MM.1S (cell line): ENCODE results near the gene SNX8.
"Not testable (repeated sequence)": the region's sequence is repeated elsewhere in the genome, so short reads cannot be mapped to it uniquely, and the experiment has no call there.

Experiments used
- DNase-seq: peaks from one replicate; pipeline ENCODE4 v3.0.0-alpha.2; 2015
- H2AFZ ChIP-seq: fragments of 300-600 bp; sonication (generic); 2 replicates; pipeline ENCODE4 v1.6.0; 2016; ENCODE audit warnings: antibody characterized with exemption, low read length
- H3F3A ChIP-seq: fragments of 300-600 bp; sonication (generic); 2 replicates; pipeline ENCODE4 v1.6.1; 2016; ENCODE audit warnings: mild to moderate bottlenecking, antibody characterized with exemption, low read length, moderate library complexity, mixed read lengths; ENCODE audit not compliant: insufficient read depth
- H3K27ac ChIP-seq: fragments of 300-600 bp; sonication (generic); 2 replicates; pipeline ENCODE4 v1.5.1; 2016; ENCODE audit warnings: mild to moderate bottlenecking, low read length
- H3K27me3 ChIP-seq: fragments of 300-600 bp; sonication (generic); replicated peaks from 2 replicates; pipeline ENCODE4 v1.6.0; 2016; ENCODE audit warnings: low read length; ENCODE audit not compliant: insufficient read depth
- H3K36me3 ChIP-seq: fragments of 300-600 bp; sonication (generic); replicated peaks from 2 replicates; pipeline ENCODE4 v1.6.1; 2016; ENCODE audit warnings: mild to moderate bottlenecking, low read length, mixed read lengths; ENCODE audit not compliant: insufficient read depth
- H3K4me1 ChIP-seq: fragments of 300-600 bp; sonication (generic); 2 replicates; pipeline ENCODE4 v1.6.1; 2016; ENCODE audit warnings: low read length, mixed read lengths
- H3K4me2 ChIP-seq: fragments of 300-600 bp; sonication (generic); 2 replicates; pipeline ENCODE4 v1.6.0; 2016; ENCODE audit warnings: low read depth, low read length
- H3K4me3 ChIP-seq: fragments of 300-600 bp; sonication (generic); 2 replicates; pipeline ENCODE4 v1.5.1; 2016; ENCODE audit warnings: low read length, mixed read lengths
- H3K79me2 ChIP-seq: fragments of 300-600 bp; sonication (generic); 2 replicates; pipeline ENCODE4 v1.6.1; 2016; ENCODE audit warnings: mixed run types, low read length, mixed read lengths
- H3K9ac ChIP-seq: fragments of 300-600 bp; sonication (generic); 2 replicates; pipeline ENCODE4 v1.6.1; 2016; ENCODE audit warnings: low read length, mixed read lengths
- H3K9me2 ChIP-seq: fragments of 300-600 bp; sonication (generic); replicated peaks from 2 replicates; pipeline ENCODE4 v1.6.1; 2016; ENCODE audit warnings: mild to moderate bottlenecking, low read length, mixed read lengths; ENCODE audit not compliant: insufficient read depth
- H3K9me3 ChIP-seq: fragments of 300-600 bp; sonication (generic); replicated peaks from 2 replicates; pipeline ENCODE4 v1.6.1; 2016; ENCODE audit warnings: mild to moderate bottlenecking, low read length, mixed read lengths; ENCODE audit not compliant: insufficient read depth
- H4K20me1 ChIP-seq: fragments of 300-600 bp; sonication (generic); 2 replicates; pipeline ENCODE4 v1.6.1; 2016; ENCODE audit warnings: mild to moderate bottlenecking, low read length, moderate library complexity, mixed read lengths; ENCODE audit not compliant: insufficient read depth
- CTCF ChIP-seq: fragments of 300-600 bp; sonication (generic); IDR thresholded peaks from 2 replicates; pipeline ENCODE4 v1.5.1; 2016; ENCODE audit warnings: antibody characterized with exemption, low read length, mixed read lengths
- EZH2 ChIP-seq: fragments of 300-600 bp; sonication (generic); optimal IDR thresholded peaks from 2 replicates; pipeline ENCODE3; 2017; ENCODE audit warnings: low read depth, mild to moderate bottlenecking, antibody characterized with exemption, low read length, mixed read lengths
- EZH2phosphoT487 ChIP-seq: fragments of 300-600 bp; sonication (generic); IDR thresholded peaks from 2 replicates; pipeline ENCODE4 v1.6.1; 2018; ENCODE audit warnings: antibody characterized with exemption, low read length

Gene SNX8

GRCh38 chr7:2350861-2351260 is 36.6 kb upstream of the SNX8 start:
- no peaks in the 10 kb centered on the region for H3K9me2 ChIP-seq
- H3K36me3 ChIP-seq: no peaks in the 10 kb centered on the region
- H3K4me3 ChIP-seq: no peak overlapping the region
- peaks cover 10% of the 10 kb centered on the region for H3K79me2 ChIP-seq
- H3K4me2 ChIP-seq: no peak overlapping the region
- no peak overlapping the region for H2AFZ ChIP-seq
- no peaks in the 10 kb centered on the region for H3K9me3 ChIP-seq
- DNase-seq: no peak
- H3F3A ChIP-seq: peaks cover 2% of the 10 kb centered on the region
- no peak overlapping the region for H3K27ac ChIP-seq
- no peaks in the 10 kb centered on the region for H4K20me1 ChIP-seq
- peaks cover 5% of the 10 kb centered on the region; the same call in 1 of the 2 replicates for H3K4me1 ChIP-seq
- no peaks in the 10 kb centered on the region for H3K27me3 ChIP-seq
- no peak for TF ChIP-seq EZH2
- TF ChIP-seq CTCF: no peak
- TF ChIP-seq EZH2phosphoT487: no peak
- H3K9ac ChIP-seq: no peak overlapping the region

DNA sequence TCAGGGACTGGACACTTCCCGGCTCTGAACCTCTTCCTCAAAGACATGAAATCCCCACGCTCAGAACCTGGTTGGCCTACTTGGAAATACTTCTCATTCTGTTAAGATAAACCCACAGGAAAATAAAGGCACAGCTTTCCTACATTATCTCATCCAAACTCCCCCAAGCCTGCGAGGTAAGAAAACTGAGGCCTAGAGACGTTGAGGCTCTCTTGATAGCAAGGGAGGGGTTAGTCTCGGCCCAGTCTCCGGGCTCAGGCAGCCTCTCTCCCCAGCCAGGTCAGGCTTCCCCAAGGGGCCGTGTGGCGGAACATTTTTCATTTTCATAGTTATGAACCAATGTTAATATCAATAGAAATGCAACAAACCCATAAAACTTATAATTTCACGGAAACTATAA is 35.8 kb upstream of the SNX8 start:
- no peaks in the 10 kb centered on the region for H4K20me1 ChIP-seq
- no peak overlapping the region for H3K27ac ChIP-seq
- no peak overlapping the region for H2AFZ ChIP-seq
- no peak for DNase-seq
- H3K27me3 ChIP-seq: no peaks in the 10 kb centered on the region
- no peak for TF ChIP-seq EZH2phosphoT487
- no peak for TF ChIP-seq EZH2
- no peak for TF ChIP-seq CTCF
- H3K79me2 ChIP-seq: peaks cover 2% of the 10 kb centered on the region
- no peak overlapping the region for H3K9ac ChIP-seq
- H3K9me2 ChIP-seq: no peaks in the 10 kb centered on the region
- H3K4me3 ChIP-seq: no peak overlapping the region
- H3K9me3 ChIP-seq: no peaks in the 10 kb centered on the region
- H3K4me1 ChIP-seq: peaks cover 5% of the 10 kb centered on the region; the same call in 1 of the 2 replicates
- H3K36me3 ChIP-seq: no peaks in the 10 kb centered on the region
- H3K4me2 ChIP-seq: no peak overlapping the region
- H3F3A ChIP-seq: no peaks in the 10 kb centered on the region

GRCh38 chr7:2347351-2348063 is 33.3 kb upstream of the SNX8 start:
- H2AFZ ChIP-seq: peak overlapping the region; percentile 89

GRCh38 chr7:2336626-2337299 is 22.5 kb upstream of the SNX8 start:
- no peak for TF ChIP-seq EZH2phosphoT487
- TF ChIP-seq EZH2: no peak
- no peak for TF ChIP-seq CTCF
- H3K79me2 ChIP-seq: no peaks in the 10 kb centered on the region
- no peaks in the 10 kb centered on the region for H3K27me3 ChIP-seq
- no peak overlapping the region for H2AFZ ChIP-seq
- H3F3A ChIP-seq: no peaks in the 10 kb centered on the region
- H3K9me2 ChIP-seq: no peaks in the 10 kb centered on the region
- H3K9me3 ChIP-seq: no peaks in the 10 kb centered on the region
- H3K4me1 ChIP-seq: no peaks in the 10 kb centered on the region
- H3K4me2 ChIP-seq: no peak overlapping the region
- no peaks in the 10 kb centered on the region for H3K36me3 ChIP-seq
- no peaks in the 10 kb centered on the region for H4K20me1 ChIP-seq
- H3K27ac ChIP-seq: no peak overlapping the region
- H3K9ac ChIP-seq: no peak overlapping the region
- no peak for DNase-seq
- no peak overlapping the region for H3K4me3 ChIP-seq

More at GRCh38 chr7:2347351-2348063, 33.3 kb upstream of the SNX8 start:
- H3K27me3 ChIP-seq, H3K4me3 ChIP-seq, H3K9me2 ChIP-seq, H4K20me1 ChIP-seq, H3K9me3 ChIP-seq, H3K4me1 ChIP-seq, H3F3A ChIP-seq, DNase-seq, H3K36me3 ChIP-seq, H3K79me2 ChIP-seq, H3K27ac ChIP-seq: not testable (repeated sequence)
- peak overlapping the region; percentile 48; the same call in 1 of the 2 replicates for H3K4me2 ChIP-seq
- H3K9ac ChIP-seq: peak overlapping the region; percentile 19; the same call in 1 of the 2 replicates

- not testable (repeated sequence) for H3K9me2 ChIP-seq, H3K4me2 ChIP-seq, H3K4me1 ChIP-seq, H3K27me3 ChIP-seq, H3K9me3 ChIP-seq, H3K36me3 ChIP-seq, H2AFZ ChIP-seq, H3K79me2 ChIP-seq, H4K20me1 ChIP-seq, H3F3A ChIP-seq, DNase-seq, H3K4me3 ChIP-seq, H3K9ac ChIP-seq, H3K27ac ChIP-seq
Measured at GRCh38 chr7:2332606-2333231, 18.5 kb upstream of the SNX8 start.
